Gastroesophageal sphincter (tissue), 3 donors: ENCODE results near the gene SLC39A10.

Experiments used
- POLR2AphosphoS5 ChIP-seq: sonication (generic); formaldehyde crosslinking; IDR thresholded peaks from one replicate; pipeline ENCODE4 v1.6.1; 2017; ENCODE audit warnings: antibody characterized with exemption
- TF ChIP-seq, protein P1 (sequence below), 4 experiments: fragments of 200-600 bp in 2 of 4; fragments of 450-650 bp in 2 of 4; sonication (generic) in 1 of 4; IDR thresholded peaks; one replicate each; pipeline ENCODE4 v1.5.1; 2017 to 2019; ENCODE audit warnings: antibody characterized with exemption in 4 of 4, mild to moderate bottlenecking in 2 of 4, moderate library complexity in 2 of 4

DNA sequence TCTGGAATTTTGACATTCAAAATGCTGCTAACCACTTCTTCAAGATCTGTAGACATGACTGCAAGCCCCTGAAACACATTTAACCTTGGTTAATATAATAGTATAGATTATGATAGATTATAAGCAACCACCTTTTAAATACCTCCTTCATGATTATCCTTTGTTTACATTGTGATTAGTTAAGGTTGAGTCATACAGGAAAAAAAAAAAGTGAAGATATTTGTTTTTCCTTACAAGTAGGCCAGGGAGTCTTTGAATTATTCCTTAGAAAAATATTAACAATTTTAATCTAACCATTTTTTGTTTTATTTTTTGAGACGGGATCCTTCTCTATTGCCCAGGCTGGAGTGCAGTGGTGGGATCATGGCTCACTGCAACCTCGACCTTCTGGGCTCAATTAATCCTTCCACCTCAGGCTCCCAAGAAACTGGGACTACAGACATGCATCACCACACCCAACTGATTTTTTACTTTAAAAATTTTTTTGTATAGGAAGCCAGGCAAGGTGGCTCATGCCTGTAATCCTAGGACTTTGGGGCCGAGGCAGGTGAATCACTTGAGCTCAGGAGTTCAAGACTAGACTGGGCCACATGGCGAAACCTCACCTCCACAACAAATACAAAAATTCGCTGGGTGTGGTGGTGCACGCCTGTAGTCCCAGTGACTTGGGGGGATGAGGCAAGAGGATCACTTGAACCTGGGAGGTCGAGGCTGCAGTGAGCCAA is 99.4 kb downstream of the SLC39A10 start:
- TF ChIP-seq, protein P1, sequence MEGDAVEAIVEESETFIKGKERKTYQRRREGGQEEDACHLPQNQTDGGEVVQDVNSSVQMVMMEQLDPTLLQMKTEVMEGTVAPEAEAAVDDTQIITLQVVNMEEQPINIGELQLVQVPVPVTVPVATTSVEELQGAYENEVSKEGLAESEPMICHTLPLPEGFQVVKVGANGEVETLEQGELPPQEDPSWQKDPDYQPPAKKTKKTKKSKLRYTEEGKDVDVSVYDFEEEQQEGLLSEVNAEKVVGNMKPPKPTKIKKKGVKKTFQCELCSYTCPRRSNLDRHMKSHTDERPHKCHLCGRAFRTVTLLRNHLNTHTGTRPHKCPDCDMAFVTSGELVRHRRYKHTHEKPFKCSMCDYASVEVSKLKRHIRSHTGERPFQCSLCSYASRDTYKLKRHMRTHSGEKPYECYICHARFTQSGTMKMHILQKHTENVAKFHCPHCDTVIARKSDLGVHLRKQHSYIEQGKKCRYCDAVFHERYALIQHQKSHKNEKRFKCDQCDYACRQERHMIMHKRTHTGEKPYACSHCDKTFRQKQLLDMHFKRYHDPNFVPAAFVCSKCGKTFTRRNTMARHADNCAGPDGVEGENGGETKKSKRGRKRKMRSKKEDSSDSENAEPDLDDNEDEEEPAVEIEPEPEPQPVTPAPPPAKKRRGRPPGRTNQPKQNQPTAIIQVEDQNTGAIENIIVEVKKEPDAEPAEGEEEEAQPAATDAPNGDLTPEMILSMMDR (IDR thresholded peaks at IDR 0.05): no peak
- no peak for TF ChIP-seq POLR2AphosphoS5
